Posterior cingulate gyrus (tissue), 11 donors: ENCODE measurements around the gene MTHFD1.

Experiments used
- DNase-seq, 10 donors: peaks; one replicate each; pipeline versions ENCODE4 v3.0.0 to v3.0.0-alpha.2; 2020 to 2021; ENCODE audit warnings: mixed read lengths in 3 of 10
- intact Hi-C: fragments of 100-400 bp; cut with DNase I; formaldehyde crosslinking; loops from one replicate; pipeline ENCODE4 v1.15.1; 2023

MTHFD1 gene

GRCh38 chr14:64507376-64508156 lies 119.4 kb downstream of the MTHFD1 start:
- intact Hi-C loops = loop anchor here (10.0 kb wide), 1 partner anchor 127 kb away; no protein-coding TSS in a partner anchor
- no peak for DNase-seq

GRCh38 chr14:64508215-64508776 lies 120.1 kb downstream of the MTHFD1 start:
- intact Hi-C loops = loop anchor here (10.0 kb wide), 1 partner anchor 127 kb away; no protein-coding TSS in a partner anchor
- DNase-seq = no peak

GRCh38 chr14:64509036-64509435 lies 120.9 kb downstream of the MTHFD1 start:
- DNase-seq = no peak
- intact Hi-C loops = loop anchor here (10.0 kb wide), 1 partner anchor 126 kb away; no protein-coding TSS in a partner anchor
